Large intestine (tissue), 3 donors: ENCODE data around the gene CTSK. TPM values are rescaled to one million over a fixed set of nuclear protein-coding genes. Genes with fewer than 3 reads are reported as not detected.
"Not testable (repeated sequence)": the region's sequence is repeated elsewhere in the genome, so short reads cannot be mapped to it uniquely, and the experiment has no call there.

Source experiments
- DNase-seq, 2 donors: peaks; one replicate each; pipeline versions ENCODE4 v3.0.0 to v3.0.0-alpha.2; 2013
- H3K27ac ChIP-seq: one replicate; pipeline ENCODE4 v1.5.1; 2013; ENCODE audit warnings: low read length
- H3K27me3 ChIP-seq: 2 replicates; pipeline ENCODE4 v1.6.1; 2013; ENCODE audit warnings: low read length; ENCODE audit not compliant: control insufficient read depth, insufficient read depth
- H3K36me3 ChIP-seq: 2 replicates; pipeline ENCODE4 v1.6.1; 2013; ENCODE audit warnings: low read length; ENCODE audit not compliant: control insufficient read depth, insufficient read depth
- H3K4me1 ChIP-seq: one replicate; pipeline ENCODE4 v1.6.1; 2013; ENCODE audit warnings: low read length; ENCODE audit not compliant: control insufficient read depth, insufficient read depth
- H3K4me3 ChIP-seq: one replicate; pipeline ENCODE4 v1.5.1; 2013; ENCODE audit warnings: low read length
- H3K9me3 ChIP-seq: one replicate; pipeline ENCODE4 v1.6.1; 2013; ENCODE audit warnings: mild to moderate bottlenecking, low read depth, low read length, moderate library complexity; ENCODE audit not compliant: control insufficient read depth
- WGBS: methylation state at CpG from one replicate; pipeline ENCODE4 v1.1.5; 2013; ENCODE audit warnings: low lambda C conversion rate; ENCODE audit not compliant: insufficient coverage; 5-methylcytosine and 5-hydroxymethylcytosine counted together
- polyA plus RNA-seq: library from polyadenylated mRNA; unstranded; fragments of 120-200 nt; gene quantifications from one replicate; pipeline ENCODE4 v1.2.1, GENCODE V29; 2013

Gene CTSK
- polyA plus RNA-seq, 1 donor, result 18.3 TPM

DNA sequence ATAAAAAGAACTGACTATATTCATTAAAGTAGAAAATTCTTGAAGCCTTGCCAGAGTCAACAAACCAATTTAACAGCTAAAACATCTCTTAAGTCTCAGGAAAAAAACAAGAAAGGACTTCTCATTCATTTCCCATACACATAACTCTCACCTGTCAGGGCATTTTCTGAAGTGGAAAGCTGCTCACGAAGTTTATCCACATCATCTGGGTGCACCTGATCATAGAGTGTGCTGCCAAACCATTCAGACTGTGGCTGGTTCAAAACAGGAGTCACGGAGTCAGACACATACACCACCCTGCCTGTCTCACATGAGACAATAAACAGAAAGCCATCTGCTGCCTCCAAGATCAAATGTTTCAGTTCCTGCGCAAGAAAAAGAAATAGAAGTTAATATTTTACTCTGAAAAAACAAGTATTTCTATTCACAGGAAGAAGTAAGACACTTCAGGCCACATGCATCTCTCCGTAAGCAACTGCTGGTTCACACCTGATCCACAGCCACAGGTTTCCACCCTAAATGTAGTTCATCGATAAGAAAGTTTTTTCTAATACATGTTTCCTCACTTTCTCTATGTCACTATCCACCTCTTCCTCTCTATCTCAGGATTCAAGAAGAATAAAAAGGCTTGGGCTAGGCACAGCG lies 28.2 kb upstream of the CTSK start:
- Histone ChIP-seq H3K27ac (no peak overlapping the region), H3K9me3 (no peaks in the 10 kb centered on the region), H3K27me3 (no peaks in the 10 kb centered on the region), H3K36me3 (peaks cover 48% of the 10 kb centered on the region), H3K4me1 (no peaks in the 10 kb centered on the region), H3K4me3 (no peak overlapping the region)
- no CpG with 5 or more reads among the region's 6 CpGs for WGBS
- DNase-seq, result peak in 1 of 2 donors; percentile 37

DNA sequence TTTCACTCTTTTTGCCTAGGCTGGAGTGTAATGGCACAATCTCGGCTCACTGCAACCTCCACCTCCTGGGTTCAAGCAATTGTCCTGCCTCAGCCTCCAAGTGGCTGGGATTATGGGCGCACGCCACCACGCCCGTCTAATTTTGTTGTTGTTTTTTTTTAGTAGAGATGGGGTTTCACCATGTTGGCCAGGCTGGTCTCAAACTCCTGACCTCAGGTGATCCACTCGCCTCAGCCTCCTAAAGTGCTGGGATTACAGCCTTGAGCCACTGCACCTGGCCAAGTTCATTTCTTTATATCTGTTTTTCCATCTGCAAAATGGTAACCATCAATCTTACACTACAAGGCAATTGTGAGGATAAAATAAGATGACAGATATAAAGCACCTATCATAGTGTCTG lies 25.9 kb upstream of the CTSK start:
- not testable (repeated sequence) for H3K9me3 ChIP-seq, H3K27ac ChIP-seq, H3K27me3 ChIP-seq, H3K4me1 ChIP-seq, H3K4me3 ChIP-seq, DNase-seq
- H3K36me3 ChIP-seq, result peaks cover 56% of the 10 kb centered on the region
- no CpG with 5 or more reads among the region's 6 CpGs for WGBS

DNA sequence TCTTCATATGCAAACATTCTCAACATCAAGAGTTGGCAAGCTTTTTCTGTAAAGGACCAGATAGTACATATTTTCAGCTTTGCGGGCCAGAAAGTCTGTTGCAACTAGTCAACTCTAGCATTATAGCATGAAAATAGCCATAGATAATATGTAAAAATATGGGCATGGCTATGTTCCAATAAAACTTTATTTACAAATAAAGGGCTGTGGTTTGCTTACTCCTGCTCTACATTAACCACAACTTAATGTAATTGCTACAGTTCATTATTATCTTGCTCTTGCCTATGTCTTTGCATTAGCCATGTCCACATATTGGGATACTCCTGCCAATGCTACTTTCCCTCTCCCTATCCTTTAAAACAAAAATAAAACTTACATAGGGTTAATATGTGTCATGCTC lies 24.5 kb upstream of the CTSK start:
- no CpG with 5 or more reads among the region's 1 CpG for WGBS
- no peaks in the 10 kb centered on the region for H3K27me3 ChIP-seq
- H3K27ac ChIP-seq, result no peak overlapping the region
- H3K4me3 ChIP-seq, result no peak overlapping the region
- H3K4me1 ChIP-seq, result no peaks in the 10 kb centered on the region
- H3K9me3 ChIP-seq, result no peaks in the 10 kb centered on the region
- DNase-seq, result no peak
- H3K36me3 ChIP-seq, result peaks cover 57% of the 10 kb centered on the region

DNA sequence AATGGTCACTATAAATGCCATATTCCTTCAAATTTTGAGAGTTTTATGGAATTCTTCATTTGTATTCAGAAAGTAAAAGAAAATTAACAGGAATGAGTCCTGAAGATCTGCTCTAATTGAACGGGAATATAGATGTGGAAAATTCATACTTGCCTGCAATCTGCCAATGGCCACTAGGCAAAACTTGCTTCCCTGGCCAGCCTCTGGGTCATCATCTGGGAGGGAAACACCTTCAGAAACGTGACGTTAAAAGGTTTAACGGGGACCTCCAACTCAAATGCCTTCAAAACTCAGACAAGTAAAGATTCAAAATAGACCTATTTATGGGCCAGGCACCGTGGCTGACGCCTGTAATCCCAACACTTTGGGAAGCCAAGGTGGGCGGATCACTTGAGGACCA lies 21.7 kb upstream of the CTSK start:
- Histone ChIP-seq H3K27ac (no peak overlapping the region), H3K9me3 (no peaks in the 10 kb centered on the region), H3K27me3 (no peaks in the 10 kb centered on the region), H3K4me1 (no peaks in the 10 kb centered on the region), H3K4me3 (no peak overlapping the region), H3K36me3 (peaks cover 58% of the 10 kb centered on the region)
- no peak for DNase-seq
- WGBS, result 80% methylated on average over 1 of the region's 7 CpGs

DNA sequence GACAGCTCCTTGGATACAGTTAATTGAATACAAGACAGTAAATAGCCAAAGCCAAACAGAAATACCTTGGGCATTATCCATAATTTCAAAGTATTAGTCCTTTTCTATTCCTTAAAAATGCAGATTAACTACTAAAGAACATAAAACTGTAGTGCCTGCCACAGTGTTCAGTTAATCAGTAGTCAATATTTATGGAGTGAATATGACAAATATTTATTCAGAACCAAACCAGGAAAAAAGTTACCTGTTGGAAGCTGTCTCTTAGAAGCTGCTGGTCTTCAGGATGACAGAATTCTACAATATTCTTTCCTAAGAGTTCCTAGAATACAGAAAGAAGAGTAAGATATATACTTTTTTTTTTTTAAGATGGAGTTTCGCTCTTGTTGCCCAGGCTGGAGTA lies 18.2 kb upstream of the CTSK start:
- peaks cover 50% of the 10 kb centered on the region for H3K36me3 ChIP-seq
- H3K27ac ChIP-seq, result no peak overlapping the region
- no CpG with 5 or more reads among the region's 1 CpG for WGBS

DNA sequence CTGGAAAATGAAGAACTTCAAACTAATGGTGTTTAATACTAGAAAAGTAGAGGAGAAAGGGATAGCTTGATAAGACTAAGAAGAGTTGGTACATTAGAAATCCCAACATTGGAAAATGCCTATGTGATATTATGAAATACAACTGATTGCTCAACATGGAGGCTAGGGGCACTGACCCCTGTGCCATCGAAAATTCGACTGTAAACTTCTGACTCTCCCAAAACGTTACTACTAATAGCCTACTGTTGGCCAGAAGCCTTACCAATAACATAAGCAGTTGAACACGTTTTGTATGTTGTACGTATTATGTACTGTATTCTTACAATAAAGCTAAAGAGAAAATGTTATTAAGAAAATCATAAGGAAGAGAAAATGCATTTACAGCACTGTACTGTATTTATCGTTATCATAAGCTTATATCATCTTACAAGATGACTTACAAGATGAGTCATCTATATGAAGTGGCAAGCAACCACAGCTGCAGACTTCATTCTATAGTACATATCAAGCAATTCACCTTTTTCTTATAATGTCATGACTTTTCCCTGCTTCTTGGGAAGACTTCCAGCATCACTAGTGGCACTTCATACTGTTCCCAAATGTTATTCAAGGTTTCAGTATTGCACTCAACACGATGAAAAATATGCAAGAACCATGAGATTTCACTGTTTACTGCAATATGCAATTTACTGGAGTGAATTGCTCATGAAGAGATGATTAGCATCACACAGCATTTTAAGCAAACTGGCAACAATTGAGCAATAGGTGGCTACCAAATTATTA lies 12.9 kb upstream of the CTSK start:
- H3K4me3 ChIP-seq, result no peak overlapping the region
- H3K36me3 ChIP-seq, result peaks cover 63% of the 10 kb centered on the region
- H3K27ac ChIP-seq, result no peak overlapping the region
- no peak for DNase-seq
- no peaks in the 10 kb centered on the region for H3K9me3 ChIP-seq
- H3K27me3 ChIP-seq, result no peaks in the 10 kb centered on the region
- 87% methylated on average over 3 of the region's 7 CpGs for WGBS
- no peaks in the 10 kb centered on the region for H3K4me1 ChIP-seq

More for the DNA sequence above, 18.2 kb upstream of the CTSK start:
- no peak for DNase-seq
- Histone ChIP-seq H3K9me3 (no peaks in the 10 kb centered on the region), H3K27me3 (no peaks in the 10 kb centered on the region), H3K4me3 (no peak overlapping the region), H3K4me1 (no peaks in the 10 kb centered on the region)

DNA sequence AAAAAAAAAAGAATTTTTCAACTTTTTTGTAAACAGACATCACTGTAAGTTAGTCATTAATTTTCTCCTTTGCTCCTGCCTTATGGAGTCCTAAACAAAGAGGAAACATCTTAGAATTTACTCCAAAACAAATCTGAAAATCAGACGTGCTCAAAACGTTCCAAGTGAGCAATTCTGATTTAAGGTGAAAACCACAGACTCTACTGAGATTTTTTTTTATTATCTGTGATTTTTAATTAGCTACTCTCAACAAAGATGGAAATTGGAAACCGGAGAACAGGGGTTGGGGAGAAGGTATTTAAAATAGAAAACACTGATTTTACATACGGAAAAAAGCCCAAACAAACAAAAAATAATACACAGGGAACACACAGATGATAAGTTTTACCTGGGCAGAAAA lies 7.8 kb upstream of the CTSK start:
- Histone ChIP-seq H3K27me3 (no peaks in the 10 kb centered on the region), H3K4me1 (peaks cover 6% of the 10 kb centered on the region), H3K9me3 (no peaks in the 10 kb centered on the region), H3K36me3 (peaks cover 59% of the 10 kb centered on the region), H3K4me3 (no peak overlapping the region), H3K27ac (no peak overlapping the region)
- no peak for DNase-seq
- WGBS, result 92% methylated on average over 2 of the region's 4 CpGs

DNA sequence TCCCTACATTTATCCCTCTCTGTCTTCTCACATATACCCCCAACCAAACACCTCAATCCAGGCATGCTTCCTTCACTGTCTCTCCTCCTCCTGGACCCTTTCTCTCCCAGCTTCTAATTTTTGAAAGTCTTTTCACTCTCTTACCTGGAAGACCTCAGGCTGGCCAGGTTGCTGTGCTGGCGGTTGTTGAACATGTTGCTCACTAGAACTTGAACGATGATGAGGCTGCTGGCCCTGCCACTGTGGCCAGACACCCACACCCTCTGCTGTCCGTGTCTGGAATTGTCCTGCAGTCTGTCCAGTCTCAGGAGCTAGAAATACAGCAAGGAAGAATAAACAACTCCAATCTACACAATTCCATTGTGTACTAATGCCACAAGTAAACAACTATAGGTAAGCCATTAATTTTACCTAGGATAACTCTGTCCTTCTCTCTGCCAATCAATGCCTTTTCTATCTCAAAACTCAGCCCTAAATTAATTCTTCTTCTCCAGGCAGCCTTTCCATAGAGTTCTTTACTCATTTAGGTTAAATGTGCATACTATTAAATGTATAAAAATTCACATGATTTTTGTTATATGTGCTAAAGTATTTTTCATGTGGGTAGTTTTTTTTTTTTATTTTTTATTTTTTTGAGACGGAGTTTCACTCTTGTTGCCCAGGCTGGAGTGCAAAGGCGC lies 5.1 kb upstream of the CTSK start:
- H3K27me3 ChIP-seq, result no peaks in the 10 kb centered on the region
- WGBS, result 50% methylated on average over 2 of the region's 5 CpGs
- H3K4me1 ChIP-seq, result peaks cover 10% of the 10 kb centered on the region
- peaks cover 49% of the 10 kb centered on the region for H3K36me3 ChIP-seq
- peak; percentile 21 to 37 for DNase-seq
- H3K4me3 ChIP-seq, result no peak overlapping the region
- H3K9me3 ChIP-seq, result no peaks in the 10 kb centered on the region
- no peak overlapping the region for H3K27ac ChIP-seq

DNA sequence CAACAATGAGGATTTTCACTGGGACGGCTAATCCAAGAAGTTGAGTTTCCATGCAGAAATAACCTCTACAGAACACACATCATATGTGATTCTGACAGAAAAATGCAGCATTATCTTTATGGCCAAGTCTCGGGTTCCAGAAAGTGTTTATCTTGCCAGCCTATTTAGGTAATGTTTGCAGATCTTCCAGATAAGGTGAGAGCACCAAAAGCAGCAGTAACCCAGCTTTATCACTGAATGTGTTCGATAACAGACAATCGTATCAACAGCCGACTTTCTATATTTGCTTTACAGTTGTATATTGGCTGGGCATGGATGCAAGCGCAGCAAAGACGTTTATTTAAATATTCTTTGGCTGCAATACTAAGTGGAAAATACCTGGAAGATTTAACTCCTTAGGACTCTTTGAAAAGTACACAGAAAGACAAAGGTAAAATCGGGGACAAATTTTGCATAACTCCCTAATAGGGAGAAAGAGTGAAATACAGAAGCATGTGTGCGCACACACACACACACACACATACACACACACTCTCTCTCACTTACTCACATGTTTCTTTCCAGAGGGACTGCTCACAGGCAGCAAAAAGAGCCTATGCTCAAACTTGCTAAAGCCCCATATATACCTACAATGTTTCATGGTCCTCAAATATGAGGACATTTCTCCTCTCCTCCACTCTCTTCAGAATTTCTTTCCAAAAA lies 3.0 kb upstream of the CTSK start:
- H3K27me3 ChIP-seq, result no peaks in the 10 kb centered on the region
- WGBS, result no CpG with 5 or more reads among the region's 9 CpGs
- peaks cover 10% of the 10 kb centered on the region for H3K4me1 ChIP-seq
- no peak overlapping the region for H3K27ac ChIP-seq
- H3K4me3 ChIP-seq, result no peak overlapping the region
- H3K9me3 ChIP-seq, result no peaks in the 10 kb centered on the region
- peak in 1 of 2 donors; percentile 19 for DNase-seq
- peaks cover 31% of the 10 kb centered on the region for H3K36me3 ChIP-seq

DNA sequence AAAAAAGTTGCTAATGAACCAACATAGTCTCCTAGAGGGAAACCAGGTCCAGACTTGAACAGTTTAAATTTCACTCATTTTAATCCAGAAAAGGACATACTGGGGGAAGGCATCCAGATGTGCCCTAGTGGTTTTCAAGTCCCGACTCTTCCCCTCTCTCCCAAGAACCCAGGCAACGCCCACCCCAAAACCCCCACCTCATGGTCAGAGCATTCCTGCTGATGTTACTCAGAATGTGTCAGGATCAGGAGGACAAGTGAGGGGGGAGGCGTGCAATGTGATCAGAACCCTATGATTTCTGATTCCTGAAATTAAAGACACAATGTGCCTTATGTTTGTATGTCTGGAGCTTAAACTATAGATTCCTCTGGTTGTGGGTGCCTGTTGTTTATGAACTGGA lies 1.6 kb upstream of the CTSK start:
- no peak overlapping the region for H3K27ac ChIP-seq
- H3K36me3 ChIP-seq, result peaks cover 27% of the 10 kb centered on the region
- peaks cover 10% of the 10 kb centered on the region for H3K4me1 ChIP-seq

More for the DNA sequence above, 1.6 kb upstream of the CTSK start:
- Histone ChIP-seq H3K4me3 (no peak overlapping the region), H3K9me3 (no peaks in the 10 kb centered on the region), H3K27me3 (no peaks in the 10 kb centered on the region)
- no CpG with 5 or more reads among the region's 3 CpGs for WGBS
- DNase-seq, result no peak
